Smooth muscle cell of the umbilical artery (primary cell): ENCODE measurements around the gene ATP1B3. TPM values are rescaled to one million over a fixed set of nuclear protein-coding genes. Genes with fewer than 3 reads are reported as not detected.

Experiments used
- total RNA-seq: library from RNA; depleted of rRNA; stranded (reverse); fragments of >200 nt; gene quantifications from 2 replicates; pipeline ENCODE4 v1.2.3, GENCODE V29; 2014

The ATP1B3 gene
- total RNA-seq: 73.9 and 101 TPM in 2 replicates

DNA sequence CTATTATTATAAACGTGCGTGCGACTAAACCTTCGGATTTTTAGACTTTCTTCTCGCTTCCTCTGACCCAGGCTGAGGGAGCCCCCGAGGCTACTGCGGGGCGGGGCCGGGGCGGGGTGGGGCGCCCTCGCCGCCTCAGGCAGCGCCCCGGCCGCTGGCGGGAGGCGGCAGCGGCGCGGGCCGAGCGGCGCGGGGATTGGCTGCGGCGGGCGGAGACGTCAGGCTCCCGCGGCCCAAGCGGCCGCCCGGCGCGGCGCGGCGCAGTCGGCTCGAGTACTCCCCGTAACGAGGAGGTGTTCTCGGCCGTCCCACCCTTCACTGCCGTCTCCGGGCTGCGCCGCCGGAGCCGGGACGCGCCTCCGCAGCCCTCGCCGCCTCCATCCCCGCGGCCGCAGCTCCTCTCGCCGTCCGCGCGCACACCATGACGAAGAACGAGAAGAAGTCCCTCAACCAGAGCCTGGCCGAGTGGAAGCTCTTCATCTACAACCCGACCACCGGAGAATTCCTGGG lies at the start of gene ATP1B3:
Gene ATP1B3, plus strand, starts transcription at position 263 of the 510 bp plus-strand sequence. Its CDS starts 159 bp downstream, at position 422.

Other genes starting within 250 kb of the ATP1B3 start
- 39.5 and 76.9 TPM in 2 replicates for gene RNF7, start 138.3 kb upstream of the ATP1B3 start, total RNA-seq
- gene GRK7, start 113.2 kb upstream of the ATP1B3 start, total RNA-seq: 0.05 TPM in 1 of 2 replicates, not detected in the other